GM12891 (cell line): ENCODE measurements around the gene IRF4.

Experiments used
- PAX5 ChIP-seq: IDR thresholded peaks from 2 replicates; pipeline ENCODE4 v1.6.1; 2011; ENCODE audit warnings: low read length, moderate library complexity, mild to moderate bottlenecking; ENCODE audit not compliant: insufficient read depth, severe bottlenecking
- POLR2A ChIP-seq: IDR thresholded peaks from 2 replicates; pipeline ENCODE4 v1.6.1; 2011; ENCODE audit warnings: low read depth, low read length, control low read depth
- POLR2AphosphoS5 ChIP-seq: IDR thresholded peaks from 2 replicates; pipeline ENCODE4 v1.6.1; 2011; ENCODE audit warnings: low read depth, low read length, control low read depth
- POU2F2 ChIP-seq: IDR thresholded peaks from 2 replicates; pipeline ENCODE4 v1.6.1; 2011; ENCODE audit warnings: low read depth, mild to moderate bottlenecking, control low read depth, low read length, moderate library complexity
- SPI1 ChIP-seq: IDR thresholded peaks from 2 replicates; pipeline ENCODE4 v1.6.1; 2011; ENCODE audit warnings: low read depth, low read length, control low read depth
- TAF1 ChIP-seq: IDR thresholded peaks from 2 replicates; pipeline ENCODE4 v1.6.1; 2011; ENCODE audit warnings: low read depth, low read length, control low read depth

- TF ChIP-seq SPI1 (peak; percentile 93), TAF1 (no peak), POU2F2 (no peak), POLR2AphosphoS5 (no peak), PAX5 (no peak), POLR2A (no peak)
Observed at GRCh38 chr6:372336-372911, 19.1 kb upstream of the IRF4 start.
